HEK293T (cell line): ENCODE measurements around the gene PI4KA.

Experiments used
- ARNT ChIP-seq: fragments of 450-650 bp; IDR thresholded peaks from 2 replicates; pipeline ENCODE4 v1.6.1; 2017; ENCODE audit warnings: mild to moderate bottlenecking
- CTBP1 ChIP-seq: fragments of 450-650 bp; IDR thresholded peaks from 2 replicates; pipeline ENCODE4 v1.6.1; 2016; ENCODE audit warnings: borderline replicate concordance
- ELF4 ChIP-seq: fragments of 450-650 bp; IDR thresholded peaks from 2 replicates; pipeline ENCODE4 v1.6.1; 2017; ENCODE audit warnings: antibody characterized with exemption
- FOXM1 ChIP-seq: fragments of 450-650 bp; IDR thresholded peaks from 2 replicates; pipeline ENCODE4 v1.6.1; 2017; ENCODE audit warnings: mild to moderate bottlenecking, borderline replicate concordance
- HDGF ChIP-seq: fragments of 450-650 bp; IDR thresholded peaks from 2 replicates; pipeline ENCODE4 v1.6.1; 2017; ENCODE audit warnings: antibody characterized with exemption, borderline replicate concordance
- LEF1 ChIP-seq: fragments of 450-650 bp; IDR thresholded peaks from 2 replicates; pipeline ENCODE4 v1.6.1; 2017; ENCODE audit warnings: mild to moderate bottlenecking, borderline replicate concordance
- NFRKB ChIP-seq: fragments of 450-650 bp; IDR thresholded peaks from 2 replicates; pipeline ENCODE4 v1.6.1; 2016; ENCODE audit warnings: mild to moderate bottlenecking, moderate library complexity
- SUZ12 ChIP-seq: fragments of 450-650 bp; IDR thresholded peaks from 2 replicates; pipeline ENCODE4 v1.6.1; 2016; ENCODE audit warnings: mild to moderate bottlenecking
- TARDBP ChIP-seq: fragments of 450-650 bp; IDR thresholded peaks from 2 replicates; pipeline ENCODE4 v1.6.1; 2016
- ZNF384 ChIP-seq: fragments of 450-650 bp; IDR thresholded peaks from 2 replicates; pipeline ENCODE4 v1.6.1; 2016

GRCh38 chr22:20786048-20786447 is 72.6 kb downstream of the PI4KA start:
- TF ChIP-seq TARDBP (no peak), ELF4 (no peak), ZNF384 (no peak), LEF1 (no peak), NFRKB (no peak), CTBP1 (no peak), FOXM1 (no peak), ARNT (no peak), HDGF (no peak), SUZ12 (no peak)
